Ureter (tissue), 1 donor: Measurements from ENCODE around the gene ATP8B3. TPM values are rescaled to one million over a fixed set of nuclear protein-coding genes. Genes with fewer than 3 reads are reported as not detected.

Experiments
- DNase-seq: peaks from one replicate; pipeline ENCODE4 v3.0.0-alpha.2; 2020; ENCODE audit warnings: low spot score
- total RNA-seq: library from RNA; stranded (reverse); gene quantifications from one replicate; pipeline ENCODE4 v1.2.4, GENCODE V29; 2023
- donor health status: DM: yes; HTN: yes; CAD: no.

The ATP8B3 gene
- 1.3 TPM for total RNA-seq

- no peak for DNase-seq
Observed at GRCh38 chr19:1811942-1812425, at the start of gene ATP8B3. Gene ATP8B3, minus strand, starts transcription at chr19:1812276. Its CDS starts 540 bp downstream, at chr19:1811736.

- no peak for DNase-seq
Observed at GRCh38 chr19:1861599-1862031, 49.5 kb upstream of the ATP8B3 start.

- DNase-seq: no peak
Observed at GRCh38 chr19:1860821-1861598, 48.9 kb upstream of the ATP8B3 start.

GRCh38 chr19:1860042-1860775 is 48.1 kb upstream of the ATP8B3 start:
- DNase-seq: no peak

- no peak for DNase-seq
Observed at GRCh38 chr19:1859331-1859781, 47.3 kb upstream of the ATP8B3 start.

- no peak for DNase-seq
Observed at GRCh38 chr19:1858412-1859081, 46.5 kb upstream of the ATP8B3 start.

- no peak for DNase-seq
Observed at GRCh38 chr19:1857648-1858326, 45.7 kb upstream of the ATP8B3 start.

GRCh38 chr19:1856698-1857603 is 44.9 kb upstream of the ATP8B3 start:
- peak; percentile 86 for DNase-seq

GRCh38 chr19:1856345-1856697 is 44.2 kb upstream of the ATP8B3 start:
- no peak for DNase-seq

- no peak for DNase-seq
Observed at GRCh38 chr19:1855828-1856255, 43.8 kb upstream of the ATP8B3 start.

- peak; percentile 92 for DNase-seq
Observed at GRCh38 chr19:1855040-1855827, 43.2 kb upstream of the ATP8B3 start.

GRCh38 chr19:1854542-1855039 is 42.5 kb upstream of the ATP8B3 start:
- DNase-seq: no peak

GRCh38 chr19:1854039-1854541 is 42.0 kb upstream of the ATP8B3 start:
- no peak for DNase-seq

GRCh38 chr19:1853295-1854038 is 41.4 kb upstream of the ATP8B3 start:
- DNase-seq: no peak

GRCh38 chr19:1852581-1853128 is 40.6 kb upstream of the ATP8B3 start:
- DNase-seq: no peak

GRCh38 chr19:1851654-1852580 is 39.8 kb upstream of the ATP8B3 start:
- DNase-seq: no peak
